ENCODE measurements around the gene MAST1. TPM values are rescaled to one million over a fixed set of nuclear protein-coding genes. Genes with fewer than 3 reads are reported as not detected.
"Not testable (repeated sequence)": the region's sequence is repeated elsewhere in the genome, so short reads cannot be mapped to it uniquely, and the experiment has no call there.

MAST1 gene
- total RNA-seq, 1 donor from 2014 or later = 0.26 TPM

DNA sequence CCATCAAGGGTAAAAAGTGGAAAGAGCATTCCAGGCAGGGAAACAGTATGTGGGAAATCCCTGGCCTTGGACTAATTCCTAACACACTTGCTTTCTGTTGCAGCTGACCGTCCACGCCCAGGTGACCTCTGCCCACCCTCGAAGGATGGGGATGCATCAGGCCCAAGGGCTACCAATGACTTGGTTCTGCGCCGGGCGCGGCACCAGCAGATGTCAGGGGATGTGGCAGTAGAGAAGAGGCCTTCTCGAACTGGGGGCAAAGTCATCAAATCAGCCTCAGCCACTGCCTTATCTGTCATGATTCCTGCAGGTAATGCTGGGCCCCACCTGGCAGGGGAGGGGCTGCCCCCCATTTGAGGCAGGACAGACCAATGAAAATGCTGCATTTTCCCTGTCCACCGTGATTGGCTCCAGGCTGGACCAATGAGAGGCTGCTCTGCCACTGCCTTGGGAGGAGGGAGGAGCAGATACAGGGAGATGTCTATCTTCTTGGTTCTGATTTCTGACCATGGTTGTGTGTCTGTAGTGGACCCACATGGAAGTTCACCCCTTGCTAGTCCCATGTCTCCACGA, 30.3 kb downstream of the MAST1 start:
- no peak for DNase-seq (ENCODE audit: low read depth in 2 of 2)

- DNase-seq (ENCODE audit: low read depth in 2 of 2) = no peak
These were observed 33.4 kb downstream of the MAST1 start for GRCh38 chr19:12871681-12872080.

DNA sequence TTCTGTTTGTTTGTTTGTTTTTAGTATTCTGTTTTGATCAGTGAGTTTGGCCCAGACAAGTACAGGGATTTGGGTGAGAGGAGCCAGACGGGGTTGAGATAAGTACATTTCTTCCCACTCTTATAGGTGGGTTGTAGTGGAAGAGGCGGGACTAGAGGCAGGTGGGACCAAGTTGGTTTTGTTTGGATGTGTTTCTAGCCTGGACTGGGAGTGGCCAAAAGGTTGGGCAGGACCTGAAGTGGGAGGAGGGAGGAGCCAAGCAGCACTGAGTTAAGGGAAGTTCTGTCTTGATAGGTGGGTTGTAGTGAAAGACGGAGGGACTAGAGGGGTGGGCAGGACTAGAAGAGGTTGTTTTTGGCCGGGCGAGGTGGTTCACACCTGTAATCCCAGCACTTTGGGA, 33.9 kb downstream of the MAST1 start:
- no peak for DNase-seq (ENCODE audit: low read depth in 2 of 2)

- DNase-seq (ENCODE audit: low read depth in 2 of 2) = peak; percentile 67 to 79
These were observed 34.9 kb downstream of the MAST1 start for GRCh38 chr19:12872941-12873890.

GRCh38 chr19:12873891-12874745, 35.8 kb downstream of the MAST1 start:
- DNase-seq (ENCODE audit: low read depth in 2 of 2) = no peak

DNA sequence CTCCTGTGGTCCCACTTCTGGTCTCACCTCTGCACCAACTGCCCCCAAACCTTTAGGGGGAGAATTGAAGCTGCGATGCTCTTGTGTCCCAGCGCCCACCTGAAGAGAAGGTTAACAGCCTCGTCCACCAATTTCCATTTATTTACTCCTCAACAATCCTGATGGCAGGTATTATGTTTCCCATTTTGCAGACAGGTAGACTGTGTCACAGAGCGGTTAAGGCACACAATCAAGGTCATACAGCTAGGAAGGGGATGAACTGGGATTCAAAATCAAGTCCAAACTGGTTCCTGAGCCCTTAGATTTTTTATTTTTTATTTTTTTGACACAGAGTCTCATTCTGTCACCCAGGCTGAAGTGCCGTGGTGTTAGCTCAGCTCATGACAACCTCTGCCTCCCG, 36.8 kb downstream of the MAST1 start:
- DNase-seq (ENCODE audit: low read depth in 2 of 2) = no peak

- DNase-seq (ENCODE audit: low read depth in 2 of 2) = no peak
These were observed 42.3 kb downstream of the MAST1 start for GRCh38 chr19:12880551-12881171.

GRCh38 chr19:12881172-12881808, 43.0 kb downstream of the MAST1 start, which contains the start of gene DNASE2:
Gene DNASE2 (minus strand): TSS chr19:12881449. CDS start chr19:12881375, 74 bp downstream.
- DNase-seq (ENCODE audit: low read depth in 2 of 2) = peak; percentile 37 to 83

GRCh38 chr19:12882589-12882988, 44.3 kb downstream of the MAST1 start:
- no peak for DNase-seq (ENCODE audit: low read depth in 2 of 2)

DNA sequence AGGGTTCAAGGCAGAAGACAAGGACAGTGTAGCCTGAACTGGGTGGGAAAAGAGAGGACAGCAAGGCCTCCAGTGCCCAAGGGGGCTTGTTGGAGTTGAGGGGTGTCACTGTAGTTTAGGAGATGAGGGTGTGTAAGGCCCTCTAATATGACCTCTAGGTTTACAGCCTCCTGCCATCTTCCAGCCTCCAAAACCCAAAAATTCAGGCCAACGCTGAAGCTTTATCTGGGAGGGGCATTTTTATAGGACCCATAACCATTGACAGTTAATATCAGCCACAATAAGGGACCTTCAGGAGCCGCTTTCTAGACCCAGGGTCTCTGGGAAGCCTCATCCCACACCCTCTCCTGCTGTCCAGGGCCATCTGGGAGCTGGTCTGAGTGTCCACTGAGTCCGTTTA, 45.9 kb downstream of the MAST1 start:
- DNase-seq (ENCODE audit: low read depth in 2 of 2) = no peak

DNA sequence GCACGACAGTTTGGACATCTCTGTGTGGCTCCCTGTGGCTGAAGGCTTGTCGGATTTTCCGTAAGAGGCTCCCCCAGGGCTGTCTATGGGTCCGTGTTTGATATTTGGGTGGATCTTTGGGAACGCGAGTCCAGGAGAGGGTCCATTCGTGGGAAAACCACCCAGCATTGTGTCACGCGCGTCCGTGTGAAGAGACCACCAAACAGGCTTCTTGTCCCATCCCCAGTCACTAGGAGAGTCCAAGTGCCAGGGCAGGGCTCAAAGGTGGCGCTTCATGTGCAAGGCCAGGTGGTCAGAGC, 46.3 kb downstream of the MAST1 start:
- DNase-seq (ENCODE audit: low read depth in 2 of 2) = no peak

DNA sequence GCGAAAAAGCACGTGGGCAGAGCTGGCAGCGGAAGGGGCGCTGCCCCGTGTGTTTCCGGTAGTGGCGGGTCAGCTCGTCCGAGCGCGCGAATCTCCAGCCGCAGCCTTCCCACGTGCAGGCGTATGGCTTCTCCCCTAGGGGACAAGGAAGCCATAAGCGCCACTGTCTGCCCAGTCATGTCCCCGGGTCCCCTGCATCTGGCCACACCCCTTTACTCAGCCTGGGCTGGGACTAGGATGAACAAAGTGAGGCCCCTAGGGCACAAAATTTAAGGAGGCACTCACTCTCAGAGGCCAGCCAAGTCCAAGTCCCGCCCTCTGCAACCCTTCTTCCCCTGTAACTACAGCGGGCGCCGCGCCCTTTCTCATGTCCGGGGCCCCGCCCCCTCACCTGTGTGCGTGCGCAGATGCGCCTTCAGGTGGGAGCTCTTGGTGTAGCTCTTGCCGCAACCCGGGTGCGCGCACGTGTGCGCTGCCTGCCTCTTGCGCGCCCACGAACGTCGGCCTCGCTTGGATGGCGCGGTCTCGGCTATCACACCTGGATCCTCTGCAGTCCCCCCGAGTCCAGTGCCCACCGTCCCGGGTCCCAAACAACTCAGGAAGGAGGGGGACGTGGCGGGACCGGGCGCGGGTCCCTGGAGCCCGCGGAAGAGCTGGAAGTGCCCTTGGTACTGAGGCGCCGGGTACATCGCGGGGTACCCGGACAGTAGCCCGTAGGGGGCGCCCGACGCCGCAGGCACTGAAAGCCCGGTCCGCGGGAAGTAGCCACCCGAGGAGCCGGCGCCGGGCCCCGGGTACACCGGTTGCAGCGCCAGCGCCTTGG, 46.8 kb downstream of the MAST1 start:
- DNase-seq (ENCODE audit: low read depth in 2 of 2) = peak; percentile 20 to 72

DNA sequence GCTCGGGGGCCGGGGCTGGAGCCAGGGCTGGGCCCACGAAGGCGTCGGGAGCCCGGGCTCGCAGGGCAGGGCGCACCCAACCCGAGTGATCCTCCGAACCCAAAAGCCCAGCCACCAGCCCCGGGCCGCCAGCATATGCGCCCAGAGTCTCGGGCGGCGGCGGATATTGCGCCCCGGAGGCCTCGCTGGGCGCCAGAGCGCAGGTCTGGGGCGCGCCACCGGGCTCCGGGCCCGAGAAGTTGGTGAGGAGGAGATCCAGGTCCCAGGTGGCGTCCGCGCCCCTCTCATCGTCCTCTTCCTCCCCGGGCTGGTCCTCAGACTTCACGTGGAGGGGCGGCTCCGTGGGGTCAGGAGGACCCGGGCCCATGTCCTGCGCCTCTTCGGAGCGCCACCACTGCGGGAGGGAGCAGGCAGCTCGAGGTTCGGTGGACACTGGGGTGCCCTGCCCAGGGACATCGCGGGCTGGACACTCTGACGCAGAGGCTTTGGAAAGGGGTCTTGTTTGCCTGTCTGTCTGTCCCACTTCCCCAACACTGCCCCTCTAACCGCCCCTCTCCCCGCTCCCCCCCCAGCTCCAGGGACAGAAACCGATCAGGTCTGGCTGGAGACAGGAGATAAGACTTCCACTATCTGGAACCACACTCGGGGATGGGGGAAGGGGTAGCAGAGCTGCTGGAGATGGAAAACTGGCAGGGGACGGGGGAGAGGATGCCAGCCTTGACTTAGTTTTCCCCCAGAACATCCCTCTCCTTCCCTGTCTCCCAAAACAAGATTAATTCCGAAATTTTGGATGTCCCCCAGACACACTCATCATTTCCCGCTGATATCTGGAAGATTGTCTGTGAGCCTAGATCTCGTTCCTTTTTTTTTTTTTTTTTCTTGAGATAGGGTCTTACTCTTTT, 47.7 kb downstream of the MAST1 start:
- no peak for DNase-seq (ENCODE audit: low read depth in 2 of 2)

DNA sequence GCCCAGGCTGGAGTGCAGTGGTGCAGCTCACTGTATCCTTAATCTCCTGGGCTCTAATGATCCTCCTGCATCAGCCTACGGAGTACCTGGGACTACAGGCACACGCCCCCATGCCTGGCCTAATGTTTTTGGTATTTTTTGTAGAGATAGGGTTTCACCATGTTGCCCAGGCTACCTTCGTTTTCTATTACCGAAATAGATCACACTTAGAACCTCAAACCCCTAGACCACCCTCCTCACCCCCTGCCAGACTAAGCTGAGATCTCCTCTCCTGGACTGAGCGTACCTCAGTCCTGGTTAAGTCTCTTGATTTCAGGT, 48.3 kb downstream of the MAST1 start:
- DNase-seq (ENCODE audit: low read depth in 2 of 2) = no peak

DNA sequence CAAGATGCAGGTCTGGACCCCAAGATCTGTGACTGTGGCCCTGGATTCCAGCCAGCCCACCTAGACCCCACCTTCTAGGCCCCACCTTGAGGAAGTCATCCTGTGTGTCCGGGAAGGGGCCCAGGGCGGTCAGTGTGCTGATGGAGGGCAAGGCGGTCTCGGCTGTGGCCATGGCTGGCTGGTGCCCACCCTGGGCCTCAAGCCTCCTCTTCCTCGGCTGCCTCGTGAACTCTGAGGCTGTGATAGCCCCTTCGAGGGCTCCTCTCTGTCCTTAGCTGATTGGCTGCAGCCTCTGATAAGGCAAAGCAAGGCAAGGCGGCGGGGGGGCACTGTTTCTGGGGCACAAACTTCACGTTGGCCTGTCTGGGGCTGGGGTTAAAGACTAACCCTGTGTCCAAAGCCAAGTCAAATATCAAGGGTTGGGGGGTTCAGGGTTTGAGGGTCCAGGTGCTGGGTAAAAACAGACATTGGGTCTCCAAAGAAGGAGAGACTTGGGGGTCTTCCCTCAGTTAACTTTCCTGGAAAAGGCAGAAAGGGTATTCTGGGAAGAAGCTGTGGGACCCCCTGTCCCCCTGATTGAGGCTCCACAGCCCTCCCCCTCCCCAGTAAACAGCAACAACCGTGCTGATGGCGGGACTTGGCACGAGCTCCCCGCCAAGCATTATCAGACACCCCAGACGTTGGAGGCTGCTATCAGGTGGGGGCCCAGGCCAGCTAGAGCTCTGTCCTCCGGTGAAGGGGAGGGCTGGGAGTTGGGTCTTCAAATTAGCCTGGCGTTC, 48.8 kb downstream of the MAST1 start, which contains the start of gene KLF1:
Gene KLF1 (minus strand): TSS at position 233 of the 779 bp plus-strand sequence. CDS start 61 bp downstream, at position 172.
- no peak for DNase-seq (ENCODE audit: low read depth in 2 of 2)

DNA sequence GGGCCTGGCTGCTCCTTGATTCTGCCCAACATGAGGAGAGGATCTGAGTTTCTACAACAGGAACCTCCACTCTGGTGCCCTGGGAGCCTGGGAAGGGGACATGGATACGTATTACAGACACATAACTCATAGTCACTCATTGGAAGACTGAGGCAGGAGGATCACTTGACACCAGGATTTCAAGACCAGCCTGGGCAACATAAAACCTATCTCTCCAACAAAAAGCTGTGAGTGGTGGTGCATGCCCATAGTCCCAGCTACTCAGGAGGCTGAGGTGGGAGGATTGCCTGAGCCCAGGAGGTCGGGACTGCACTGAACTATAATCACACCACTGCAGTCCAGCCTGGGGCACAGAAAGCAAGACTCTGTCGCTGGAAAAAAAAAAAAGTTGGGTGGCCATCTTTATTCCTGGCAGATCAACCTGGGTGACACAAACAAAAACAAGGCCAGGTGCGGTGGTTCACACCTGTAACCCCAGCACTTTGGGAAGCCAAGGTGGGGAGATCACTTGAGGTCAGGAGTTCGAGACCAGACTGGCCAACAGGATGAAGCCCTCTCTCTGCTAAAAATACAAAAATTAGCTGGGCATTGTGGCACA, 49.8 kb downstream of the MAST1 start:
- no peak for DNase-seq (ENCODE audit: low read depth in 2 of 2)

- DNase-seq (ENCODE audit: low read depth in 2 of 2) = not testable (repeated sequence)
These were observed 52.0 kb downstream of the MAST1 start for GRCh38 chr19:12890299-12890786.

All from dermis microvascular lymphatic vessel endothelial cell (primary cell).